ENCODE results near the gene ZBTB14. TPM values are rescaled to one million over a fixed set of nuclear protein-coding genes. Genes with fewer than 3 reads are reported as not detected.

Gene ZBTB14
- total RNA-seq, 1 experiment from 2014 or later = 15.1 TPM

- TF ChIP-seq PREB (CRISPR knock-in tag; IDR thresholded peaks at IDR 0.05; ENCODE audit: borderline replicate concordance) (0 out of 2 replicates have a peak, but pooled peaks have one; percentile 21), CTCF (IDR thresholded peaks at IDR 0.05) (no peak)
These were observed 1.3 kb upstream of the ZBTB14 start (continued) for GRCh38 chr18:5296706-5297320.

- H3K9me3 Mint-ChIP-seq = no peaks in the 10 kb centered on the region
- peak; percentile 36; the same call in 1 of the 2 replicates for TF ChIP-seq PRRX2 (CRISPR knock-in tag; IDR thresholded peaks at IDR 0.05)
- TF ChIP-seq EMX1 (CRISPR knock-in tag; IDR thresholded peaks at IDR 0.05) = no peak
- TF ChIP-seq ZNF671 (CRISPR knock-in tag; IDR thresholded peaks at IDR 0.05) = 0 out of 2 replicates have a peak, but pooled peaks have one; percentile 48
- TF ChIP-seq STAT6 (CRISPR knock-in tag; conservative IDR thresholded peaks at IDR 0.05; ENCODE audit: low read depth) = no peak
- no peak for TF ChIP-seq RORB (CRISPR knock-in tag; IDR thresholded peaks at IDR 0.05)
- TF ChIP-seq AR (CRISPR knock-in tag; IDR thresholded peaks at IDR 0.05) = 0 out of 2 replicates have a peak, but pooled peaks have one; percentile 34
- 0 out of 2 replicates have a peak, but pooled peaks have one; percentile 1 for TF ChIP-seq FOXP1 (CRISPR knock-in tag; IDR thresholded peaks at IDR 0.05; ENCODE audit: borderline replicate concordance)
- no peak for TF ChIP-seq ZNF416 (CRISPR knock-in tag; IDR thresholded peaks at IDR 0.05)
- TF ChIP-seq E2F5 (CRISPR knock-in tag; IDR thresholded peaks at IDR 0.05) = peak; percentile 66; the same call in 1 of the 2 replicates
- no peak for TF ChIP-seq ZBTB43 (CRISPR knock-in tag; IDR thresholded peaks at IDR 0.05)
- 0 out of 2 replicates have a peak, but pooled peaks have one; percentile 28 for TF ChIP-seq TCF7 (CRISPR knock-in tag; IDR thresholded peaks at IDR 0.05; ENCODE audit: low read depth)
- TF ChIP-seq SP1 (CRISPR knock-in tag; conservative IDR thresholded peaks at IDR 0.05) = peak; percentile 59
- TF ChIP-seq ZNF219 (CRISPR knock-in tag; IDR thresholded peaks at IDR 0.05; ENCODE audit: borderline replicate concordance) = no peak
- no peak; the same call in 1 of the 2 replicates for TF ChIP-seq KAT7 (CRISPR knock-in tag; IDR thresholded peaks at IDR 0.05; ENCODE audit: borderline replicate concordance)
- peak; percentile 82; the same call in 1 of the 2 replicates for TF ChIP-seq ERG (CRISPR knock-in tag; IDR thresholded peaks at IDR 0.05)
- ATAC-seq = peak; percentile 61
- CTCF ChIA-PET = interaction anchor here (1.4 kb wide), 1 partner anchor 59 kb away, joined by 6 read pairs; no protein-coding TSS in a partner anchor
- peaks cover 13% of the 10 kb centered on the region for H3K36me3 Mint-ChIP-seq
- peak overlapping the region; percentile 90 for H3K4me3 Mint-ChIP-seq
- peaks cover 22% of the 10 kb centered on the region for H3K4me1 Mint-ChIP-seq
- H3K27me3 Mint-ChIP-seq (ENCODE audit: low read depth) = peaks cover 31% of the 10 kb centered on the region
- DNase-seq (ENCODE audit: low spot score) = peak; percentile 90
- POLR2A ChIA-PET = interaction anchor here (0.7 to 3.2 kb wide), 3 partner anchors 37 to 118 kb away, joined by 3 to 25 read pairs (median 4); no protein-coding TSS in a partner anchor
- H3K27ac Mint-ChIP-seq = peak overlapping the region; percentile 97
These were observed 617 bp upstream of the ZBTB14 start for GRCh38 chr18:5295981-5296705.

Data from WTC11 (cell line).